GM10266 (cell line): ENCODE measurements around the gene RBM39.
A peak's percentile ranks its signal among the peaks of the same experiment; 100 is the strongest.
"Not testable (repeated sequence)": the region's sequence is repeated elsewhere in the genome, so short reads cannot be mapped to it uniquely, and the experiment has no call there.

Source experiments
- DNase-seq: peaks from one replicate; pipeline ENCODE4 v3.0.0; 2012; ENCODE audit errors: extremely low spot score
- TF ChIP-seq, protein P1 (sequence below): IDR thresholded peaks from 2 replicates; pipeline ENCODE4 v1.5.1; 2012; ENCODE audit warnings: mild to moderate bottlenecking, low read depth; ENCODE audit not compliant: control insufficient read depth, insufficient read depth; ENCODE audit errors: missing control alignments

The RBM39 gene

GRCh38 chr20:35741892-35742740 is at the start of gene RBM39:
Gene RBM39, minus strand, starts transcription at chr20:35742260. Its CDS starts 1,386 bp downstream, at chr20:35740874.
- peak; percentile 88 for DNase-seq
- TF ChIP-seq, protein P1, sequence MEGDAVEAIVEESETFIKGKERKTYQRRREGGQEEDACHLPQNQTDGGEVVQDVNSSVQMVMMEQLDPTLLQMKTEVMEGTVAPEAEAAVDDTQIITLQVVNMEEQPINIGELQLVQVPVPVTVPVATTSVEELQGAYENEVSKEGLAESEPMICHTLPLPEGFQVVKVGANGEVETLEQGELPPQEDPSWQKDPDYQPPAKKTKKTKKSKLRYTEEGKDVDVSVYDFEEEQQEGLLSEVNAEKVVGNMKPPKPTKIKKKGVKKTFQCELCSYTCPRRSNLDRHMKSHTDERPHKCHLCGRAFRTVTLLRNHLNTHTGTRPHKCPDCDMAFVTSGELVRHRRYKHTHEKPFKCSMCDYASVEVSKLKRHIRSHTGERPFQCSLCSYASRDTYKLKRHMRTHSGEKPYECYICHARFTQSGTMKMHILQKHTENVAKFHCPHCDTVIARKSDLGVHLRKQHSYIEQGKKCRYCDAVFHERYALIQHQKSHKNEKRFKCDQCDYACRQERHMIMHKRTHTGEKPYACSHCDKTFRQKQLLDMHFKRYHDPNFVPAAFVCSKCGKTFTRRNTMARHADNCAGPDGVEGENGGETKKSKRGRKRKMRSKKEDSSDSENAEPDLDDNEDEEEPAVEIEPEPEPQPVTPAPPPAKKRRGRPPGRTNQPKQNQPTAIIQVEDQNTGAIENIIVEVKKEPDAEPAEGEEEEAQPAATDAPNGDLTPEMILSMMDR = peak; percentile 38

DNA sequence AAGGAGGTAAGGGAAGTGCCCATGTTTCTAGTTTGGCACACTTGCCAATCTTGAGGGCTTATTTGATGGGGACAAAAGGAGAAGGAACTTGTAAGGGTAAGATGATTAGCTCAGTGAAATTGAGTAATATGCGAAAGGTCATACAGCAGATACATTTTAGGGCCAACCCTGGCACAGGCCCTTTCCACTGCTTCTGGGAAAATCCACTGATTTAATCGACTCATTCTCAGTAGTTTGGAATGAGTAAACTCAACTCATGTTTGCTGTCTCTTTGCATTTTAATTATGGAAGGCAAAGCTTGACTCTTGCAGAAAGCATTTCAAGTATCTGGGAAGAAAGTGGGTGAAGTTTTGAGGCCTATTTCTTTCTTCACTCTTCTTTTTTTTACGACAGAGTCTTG is 49.8 kb upstream of the RBM39 start:
- DNase-seq = no peak

GRCh38 chr20:35791097-35791496 is 49.0 kb upstream of the RBM39 start:
- TF ChIP-seq, protein P1 = no peak
- DNase-seq = no peak

More for the DNA sequence above, 49.8 kb upstream of the RBM39 start:
- TF ChIP-seq, protein P1 = no peak

DNA sequence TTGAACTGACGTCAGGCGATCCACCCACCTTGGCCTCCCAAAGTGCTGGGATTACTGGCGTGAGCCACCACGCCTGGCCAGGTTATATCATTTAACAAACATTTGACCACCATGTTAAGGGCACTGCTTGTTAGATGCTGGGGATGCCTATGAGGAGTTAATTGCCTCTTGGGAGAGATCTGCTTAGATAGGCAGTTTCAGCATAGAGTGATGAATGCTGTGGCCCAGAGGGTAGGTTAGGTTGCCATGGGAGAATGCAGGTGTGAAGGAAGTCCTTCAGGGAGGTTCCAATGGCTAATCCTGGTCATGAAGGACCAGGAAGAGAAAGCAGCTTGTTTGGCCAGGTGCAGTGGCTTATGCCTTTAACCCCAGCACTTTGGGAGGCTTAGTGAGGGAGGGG is 46.7 kb upstream of the RBM39 start:
- no peak for DNase-seq
- TF ChIP-seq, protein P1 = no peak

GRCh38 chr20:35785541-35785940 is 43.5 kb upstream of the RBM39 start:
- not testable (repeated sequence) for DNase-seq

- DNase-seq = not testable (repeated sequence)
Measured at GRCh38 chr20:35783811-35784210, 41.8 kb upstream of the RBM39 start.

- no peak for DNase-seq
Measured at GRCh38 chr20:35776513-35777101, 34.5 kb upstream of the RBM39 start.

GRCh38 chr20:35774391-35774790 is 32.3 kb upstream of the RBM39 start:
- TF ChIP-seq, protein P1 = no peak
- DNase-seq = no peak

More at GRCh38 chr20:35776513-35777101, 34.5 kb upstream of the RBM39 start:
- TF ChIP-seq, protein P1 = no peak
